Osteoblast (primary cell): Measurements from ENCODE around the gene ALPK1. TPM values are rescaled to one million over a fixed set of nuclear protein-coding genes. Genes with fewer than 3 reads are reported as not detected.
A peak's percentile ranks its signal among the peaks of the same experiment; 100 is the strongest.

Source experiments
- DNase-seq: peaks from one replicate; pipeline ENCODE4 v3.0.0; 2011; ENCODE audit warnings: low spot score, mixed read lengths; ENCODE audit not compliant: insufficient read length; ENCODE audit errors: missing footprints
- H2AFZ ChIP-seq: 2 replicates; pipeline ENCODE4 v1.6.0; 2011; ENCODE audit warnings: mild to moderate bottlenecking, low read length
- H3K27ac ChIP-seq: 2 replicates; pipeline ENCODE4 v1.5.1; 2011; ENCODE audit warnings: mild to moderate bottlenecking, low read depth, low read length, moderate library complexity
- H3K27me3 ChIP-seq: 2 replicates; pipeline ENCODE4 v1.6.0; 2012; ENCODE audit warnings: mild to moderate bottlenecking, control low read depth, inconsistent platforms, low read length, moderate library complexity; ENCODE audit not compliant: insufficient read depth
- H3K36me3 ChIP-seq: 2 replicates; pipeline ENCODE4 v1.5.1; 2011; ENCODE audit warnings: mild to moderate bottlenecking, low read length, control low read depth, moderate library complexity; ENCODE audit not compliant: insufficient read depth
- H3K4me1 ChIP-seq: 2 replicates; pipeline ENCODE4 v1.5.1; 2011; ENCODE audit warnings: mild to moderate bottlenecking, low read length, control low read depth, moderate library complexity; ENCODE audit not compliant: insufficient read depth
- H3K4me2 ChIP-seq: 2 replicates; pipeline ENCODE4 v1.6.0; 2011; ENCODE audit warnings: mild to moderate bottlenecking, low read length; ENCODE audit not compliant: insufficient read depth
- H3K4me3 ChIP-seq: fragments of 200-600 bp; sonication (generic); 3 replicates; pipeline ENCODE4 v1.5.1; 2012; ENCODE audit warnings: mild to moderate bottlenecking, low read length, inconsistent platforms; ENCODE audit not compliant: insufficient read depth
- H3K79me2 ChIP-seq: 2 replicates; pipeline ENCODE4 v1.6.0; 2012; ENCODE audit warnings: mild to moderate bottlenecking, low read length, control low read depth, inconsistent platforms; ENCODE audit not compliant: insufficient read depth
- H3K9me3 ChIP-seq: 2 replicates; pipeline ENCODE4 v1.5.1; 2011; ENCODE audit warnings: low read depth, low read length, control low read depth
- H4K20me1 ChIP-seq: 2 replicates; pipeline ENCODE4 v1.6.0; 2012; ENCODE audit warnings: mild to moderate bottlenecking, low read length, control low read depth; ENCODE audit not compliant: insufficient read depth
- total RNA-seq: library from RNA; depleted of rRNA; stranded (reverse); fragments of >200 nt; gene quantifications from 2 replicates; pipeline ENCODE4 v1.2.3, GENCODE V29; 2012
- TF ChIP-seq, protein P1 (sequence below): IDR thresholded peaks from 2 replicates; pipeline ENCODE4 v1.5.1; 2011; ENCODE audit warnings: mild to moderate bottlenecking, low read depth, low read length, moderate library complexity; ENCODE audit errors: extremely low read depth

Gene ALPK1
- total RNA-seq, 1 donor = 39.8 TPM

- no peak overlapping the region for H2AFZ ChIP-seq
- H3K27me3 ChIP-seq = no peaks in the 10 kb centered on the region
- TF ChIP-seq, protein P1, sequence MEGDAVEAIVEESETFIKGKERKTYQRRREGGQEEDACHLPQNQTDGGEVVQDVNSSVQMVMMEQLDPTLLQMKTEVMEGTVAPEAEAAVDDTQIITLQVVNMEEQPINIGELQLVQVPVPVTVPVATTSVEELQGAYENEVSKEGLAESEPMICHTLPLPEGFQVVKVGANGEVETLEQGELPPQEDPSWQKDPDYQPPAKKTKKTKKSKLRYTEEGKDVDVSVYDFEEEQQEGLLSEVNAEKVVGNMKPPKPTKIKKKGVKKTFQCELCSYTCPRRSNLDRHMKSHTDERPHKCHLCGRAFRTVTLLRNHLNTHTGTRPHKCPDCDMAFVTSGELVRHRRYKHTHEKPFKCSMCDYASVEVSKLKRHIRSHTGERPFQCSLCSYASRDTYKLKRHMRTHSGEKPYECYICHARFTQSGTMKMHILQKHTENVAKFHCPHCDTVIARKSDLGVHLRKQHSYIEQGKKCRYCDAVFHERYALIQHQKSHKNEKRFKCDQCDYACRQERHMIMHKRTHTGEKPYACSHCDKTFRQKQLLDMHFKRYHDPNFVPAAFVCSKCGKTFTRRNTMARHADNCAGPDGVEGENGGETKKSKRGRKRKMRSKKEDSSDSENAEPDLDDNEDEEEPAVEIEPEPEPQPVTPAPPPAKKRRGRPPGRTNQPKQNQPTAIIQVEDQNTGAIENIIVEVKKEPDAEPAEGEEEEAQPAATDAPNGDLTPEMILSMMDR = no peak
- H3K4me1 ChIP-seq = no peaks in the 10 kb centered on the region
- H3K4me3 ChIP-seq = no peak overlapping the region
- H4K20me1 ChIP-seq = no peaks in the 10 kb centered on the region
- H3K27ac ChIP-seq = no peak overlapping the region
- no peaks in the 10 kb centered on the region for H3K9me3 ChIP-seq
- H3K79me2 ChIP-seq = no peaks in the 10 kb centered on the region
- H3K4me2 ChIP-seq = peak overlapping the region; percentile 32
- peak; percentile 62 for DNase-seq
- H3K36me3 ChIP-seq = no peaks in the 10 kb centered on the region
These were observed 106.2 kb downstream of the ALPK1 start for GRCh38 chr4:112403101-112403945.

DNA sequence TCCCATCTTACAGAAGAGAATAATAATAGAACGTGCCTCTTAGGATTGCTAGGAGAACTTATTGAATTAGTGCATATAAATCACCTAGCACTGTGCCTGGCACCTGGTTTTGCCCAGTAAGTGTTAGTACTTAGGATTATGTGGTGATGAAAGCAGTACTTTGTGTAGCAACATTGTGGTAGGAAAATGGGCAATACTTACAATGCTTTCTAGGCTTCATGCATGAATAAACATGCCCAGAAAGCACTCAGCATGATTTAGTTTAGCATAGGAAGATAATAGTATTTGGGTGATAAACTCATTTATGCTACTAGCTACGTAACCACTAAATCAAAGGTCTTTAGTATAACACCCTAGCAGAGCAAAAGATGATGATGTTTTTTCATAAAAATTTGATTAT, 113.2 kb downstream of the ALPK1 start:
- H3K27ac ChIP-seq = no peak overlapping the region
- H3K4me1 ChIP-seq = no peaks in the 10 kb centered on the region
- DNase-seq = no peak
- no peaks in the 10 kb centered on the region for H3K36me3 ChIP-seq
- TF ChIP-seq, protein P1 = no peak
- H4K20me1 ChIP-seq = no peaks in the 10 kb centered on the region
- H3K27me3 ChIP-seq = no peaks in the 10 kb centered on the region
- no peak overlapping the region for H3K4me3 ChIP-seq
- no peak overlapping the region for H2AFZ ChIP-seq
- H3K79me2 ChIP-seq = no peaks in the 10 kb centered on the region
- H3K4me2 ChIP-seq = no peak overlapping the region
- H3K9me3 ChIP-seq = no peaks in the 10 kb centered on the region

DNA sequence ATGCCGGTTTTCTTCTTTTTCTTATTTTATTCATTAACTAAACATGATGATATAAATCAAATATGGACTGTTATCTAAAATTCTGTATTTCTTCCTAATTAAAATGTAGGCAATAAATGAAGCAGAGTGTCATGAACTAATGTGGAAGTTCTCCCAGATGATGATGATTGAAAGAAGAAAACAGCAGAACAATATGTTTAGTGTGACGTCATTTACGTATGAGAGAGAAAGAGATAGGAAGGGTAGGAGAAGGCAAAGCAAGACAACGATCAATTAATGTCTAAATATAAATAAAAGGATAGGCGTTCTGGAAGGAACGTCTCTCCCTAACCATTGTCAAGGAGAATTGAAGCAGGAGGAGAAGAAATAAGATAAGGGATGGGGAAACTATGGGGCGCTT, 113.6 kb downstream of the ALPK1 start:
- H4K20me1 ChIP-seq = no peaks in the 10 kb centered on the region
- TF ChIP-seq, protein P1 = no peak
- H3K9me3 ChIP-seq = no peaks in the 10 kb centered on the region
- H3K79me2 ChIP-seq = no peaks in the 10 kb centered on the region
- no peaks in the 10 kb centered on the region for H3K36me3 ChIP-seq
- H3K27ac ChIP-seq = no peak overlapping the region
- H3K4me1 ChIP-seq = no peaks in the 10 kb centered on the region
- H3K4me3 ChIP-seq = no peak overlapping the region
- DNase-seq = no peak
- H3K4me2 ChIP-seq = no peak overlapping the region
- H2AFZ ChIP-seq = no peak overlapping the region
- H3K27me3 ChIP-seq = no peaks in the 10 kb centered on the region

DNA sequence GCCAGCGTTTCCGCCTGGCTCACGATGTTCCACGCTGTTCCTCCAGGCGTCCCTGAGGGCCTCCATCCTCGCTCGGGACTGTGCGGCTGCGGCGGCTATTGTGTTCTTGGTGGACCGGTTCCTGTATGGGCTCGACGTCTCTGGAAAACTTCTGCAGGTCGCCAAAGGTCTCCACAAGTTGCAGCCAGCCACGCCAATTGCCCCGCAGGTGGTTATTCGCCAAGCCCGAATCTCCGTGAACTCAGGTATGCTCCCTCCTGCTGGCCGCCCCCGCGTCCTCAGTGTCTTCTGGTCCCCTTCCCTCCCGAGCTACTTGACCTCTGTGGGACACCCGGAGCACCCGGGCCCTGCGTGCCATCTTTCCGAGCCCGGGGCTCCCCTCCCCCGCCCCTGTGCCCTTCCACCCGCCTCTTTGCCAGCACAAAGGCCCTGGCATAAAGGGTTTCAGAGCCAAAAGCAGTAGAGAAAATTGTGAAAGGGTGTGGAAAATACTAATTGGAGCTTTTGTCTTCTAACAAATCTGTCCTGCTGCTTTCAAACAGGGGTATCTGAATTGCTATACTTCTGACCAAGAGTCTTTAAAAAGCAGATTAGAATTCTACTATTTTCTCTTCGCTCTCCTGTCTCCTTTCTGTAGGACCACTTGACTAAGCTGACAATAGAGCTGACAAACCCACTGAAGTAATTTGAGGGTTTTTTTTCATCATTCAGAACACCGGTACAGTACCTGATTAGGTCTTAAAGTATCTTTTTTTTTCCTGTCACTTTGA, 114.8 kb downstream of the ALPK1 start:
- TF ChIP-seq, protein P1 = no peak
- H2AFZ ChIP-seq = no peak overlapping the region
- no peaks in the 10 kb centered on the region for H3K27me3 ChIP-seq
- no peaks in the 10 kb centered on the region for H3K36me3 ChIP-seq
- H3K4me3 ChIP-seq = no peak overlapping the region
- no peak overlapping the region for H3K27ac ChIP-seq
- H4K20me1 ChIP-seq = no peaks in the 10 kb centered on the region
- H3K9me3 ChIP-seq = no peaks in the 10 kb centered on the region
- no peaks in the 10 kb centered on the region for H3K79me2 ChIP-seq
- peak; percentile 60 for DNase-seq
- no peak overlapping the region for H3K4me2 ChIP-seq
- no peaks in the 10 kb centered on the region for H3K4me1 ChIP-seq
